GM19239 (cell line): ENCODE data around the gene ADGRD1.

Experiments used
- DNase-seq: peaks from one replicate; pipeline ENCODE4 v3.0.0; 2011; ENCODE audit warnings: low spot score; ENCODE audit not compliant: insufficient read length
- FAIRE-seq: peaks from 2 replicates; lab custom pipeline; 2011; peaks lifted over from hg19 to GRCh38; lab: Jason Lieb, UNC

Gene ADGRD1

GRCh38 chr12:130960787-130961186 is 7.1 kb downstream of the ADGRD1 start:
- no peak for DNase-seq
- no peak for FAIRE-seq

- FAIRE-seq = no peak
- no peak for DNase-seq
Measured at GRCh38 chr12:130961921-130962451, 8.3 kb downstream of the ADGRD1 start.

GRCh38 chr12:130965214-130965613 is 11.5 kb downstream of the ADGRD1 start:
- DNase-seq (no peak), FAIRE-seq (no peak)

GRCh38 chr12:130965668-130966067 is 12.0 kb downstream of the ADGRD1 start:
- no peak for DNase-seq
- no peak for FAIRE-seq

- FAIRE-seq = no peak
- DNase-seq = no peak
Measured at GRCh38 chr12:130966443-130967030, 12.8 kb downstream of the ADGRD1 start.

GRCh38 chr12:130967636-130968035 is 13.9 kb downstream of the ADGRD1 start:
- no peak for DNase-seq
- no peak for FAIRE-seq

GRCh38 chr12:130968611-130969010 is 14.9 kb downstream of the ADGRD1 start:
- FAIRE-seq (no peak), DNase-seq (no peak)

GRCh38 chr12:130969223-130969622 is 15.5 kb downstream of the ADGRD1 start:
- no peak for FAIRE-seq
- DNase-seq = no peak

GRCh38 chr12:130970165-130970907 is 16.6 kb downstream of the ADGRD1 start:
- DNase-seq = no peak
- peak; percentile 78 for FAIRE-seq

- FAIRE-seq = no peak
- no peak for DNase-seq
Measured at GRCh38 chr12:130970908-130971233, 17.2 kb downstream of the ADGRD1 start.

GRCh38 chr12:130971925-130972585 is 18.3 kb downstream of the ADGRD1 start:
- no peak for FAIRE-seq

GRCh38 chr12:130972586-130972950 is 18.9 kb downstream of the ADGRD1 start:
- no peak for FAIRE-seq

More at GRCh38 chr12:130971925-130972585, 18.3 kb downstream of the ADGRD1 start:
- DNase-seq = no peak

GRCh38 chr12:130973109-130973508 is 19.4 kb downstream of the ADGRD1 start:
- DNase-seq (no peak), FAIRE-seq (no peak)

More at GRCh38 chr12:130972586-130972950, 18.9 kb downstream of the ADGRD1 start:
- no peak for DNase-seq

GRCh38 chr12:130973906-130974305 is 20.2 kb downstream of the ADGRD1 start:
- no peak for FAIRE-seq
- DNase-seq = no peak

- FAIRE-seq = peak; percentile 64
- DNase-seq = no peak
Measured at GRCh38 chr12:130975116-130975515, 21.4 kb downstream of the ADGRD1 start.

GRCh38 chr12:130976171-130976720 is 22.5 kb downstream of the ADGRD1 start:
- DNase-seq (no peak), FAIRE-seq (no peak)

- FAIRE-seq = no peak
Measured at GRCh38 chr12:130977046-130977742, 23.5 kb downstream of the ADGRD1 start.

GRCh38 chr12:130977743-130978095 is 24.0 kb downstream of the ADGRD1 start:
- FAIRE-seq = no peak
- DNase-seq = no peak

More at GRCh38 chr12:130977046-130977742, 23.5 kb downstream of the ADGRD1 start:
- DNase-seq = no peak

GRCh38 chr12:130978785-130979184 is 25.1 kb downstream of the ADGRD1 start:
- DNase-seq = no peak
- no peak for FAIRE-seq

- no peak for FAIRE-seq
- DNase-seq = no peak
Measured at GRCh38 chr12:130981074-130981742, 27.5 kb downstream of the ADGRD1 start.
